Peyer's patch (tissue), 4 donors: Measurements from ENCODE around the gene CPPED1.

Experiments
- CTCF ChIP-seq, 6 experiments: fragments of 450-650 bp in 4 of 6; fragments of 200-600 bp in 2 of 6; sonication (generic) in 1 of 6; IDR thresholded peaks; one replicate each; pipeline ENCODE4 v1.5.1; 2017 to 2019; ENCODE audit warnings: antibody characterized with exemption in 6 of 6, mild to moderate bottlenecking in 3 of 6, moderate library complexity in 1 of 6
- POLR2A ChIP-seq, 2 donors: fragments of 450-650 bp; IDR thresholded peaks; one replicate each; pipeline ENCODE4 v1.5.1; 2017; ENCODE audit warnings: antibody characterized with exemption in 2 of 2, mild to moderate bottlenecking in 2 of 2, moderate library complexity in 2 of 2

GRCh38 chr16:12723681-12724080 is 80.0 kb downstream of the CPPED1 start:
- TF ChIP-seq CTCF (IDR thresholded peaks at IDR 0.05), result no peak
- no peak for TF ChIP-seq POLR2A (IDR thresholded peaks at IDR 0.05)
